Hepatic stellate cell (primary cell): ENCODE results near the gene PNPLA5.
A peak's percentile ranks its signal among the peaks of the same experiment; 100 is the strongest.
"Not testable (repeated sequence)": the region's sequence is repeated elsewhere in the genome, so short reads cannot be mapped to it uniquely, and the experiment has no call there.

Experiments used
- DNase-seq: peaks from one replicate; pipeline ENCODE4 v3.0.0; 2011; ENCODE audit warnings: low spot score

PNPLA5 gene

DNA sequence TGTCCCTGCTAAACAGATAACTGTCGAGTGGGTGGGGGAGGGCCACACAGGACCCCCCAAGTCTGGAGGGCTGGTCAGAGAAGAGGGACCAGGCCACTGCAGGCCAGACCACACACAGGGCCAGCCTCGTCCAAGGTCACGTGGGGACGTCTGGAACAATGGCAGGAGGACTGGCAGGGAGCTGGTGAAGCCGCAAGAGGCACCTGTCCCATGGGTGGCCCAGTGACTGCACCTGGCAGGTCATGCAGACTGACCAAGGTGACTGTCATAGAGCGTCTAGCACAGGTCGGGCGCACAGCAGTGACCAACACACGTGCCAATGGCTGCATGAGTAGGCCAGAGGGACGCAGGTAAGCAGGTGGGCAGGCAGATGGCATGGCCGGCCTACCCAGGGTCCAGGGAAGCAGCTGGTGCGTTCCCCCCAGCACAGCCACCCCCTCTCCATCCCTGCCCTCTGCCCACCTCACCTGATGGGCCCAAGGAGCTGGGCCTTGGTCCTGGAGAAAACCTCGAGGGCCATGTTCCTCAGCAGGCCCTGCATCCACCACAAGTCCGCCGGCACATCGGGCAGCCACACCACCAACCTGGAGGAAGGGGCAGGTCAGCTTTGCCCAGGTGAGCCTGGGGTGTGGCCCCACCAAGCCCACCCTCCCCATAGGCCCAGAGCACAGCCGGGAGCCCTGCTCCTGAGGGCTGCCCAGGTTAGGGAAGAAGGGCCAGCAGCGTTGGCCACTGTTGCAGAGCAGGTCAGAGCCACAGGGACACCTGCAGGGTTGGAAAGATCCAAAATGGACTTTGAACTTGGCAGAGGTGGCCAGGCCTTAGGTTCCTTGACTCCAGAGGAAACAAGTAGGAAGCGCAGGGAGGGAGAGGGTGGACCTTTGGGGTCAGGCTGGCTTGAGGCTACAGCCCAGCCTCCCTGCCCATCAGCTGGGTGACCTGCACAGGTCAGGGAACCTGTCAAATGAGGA, 10.4 kb downstream of the PNPLA5 start:
- DNase-seq, result no peak

DNA sequence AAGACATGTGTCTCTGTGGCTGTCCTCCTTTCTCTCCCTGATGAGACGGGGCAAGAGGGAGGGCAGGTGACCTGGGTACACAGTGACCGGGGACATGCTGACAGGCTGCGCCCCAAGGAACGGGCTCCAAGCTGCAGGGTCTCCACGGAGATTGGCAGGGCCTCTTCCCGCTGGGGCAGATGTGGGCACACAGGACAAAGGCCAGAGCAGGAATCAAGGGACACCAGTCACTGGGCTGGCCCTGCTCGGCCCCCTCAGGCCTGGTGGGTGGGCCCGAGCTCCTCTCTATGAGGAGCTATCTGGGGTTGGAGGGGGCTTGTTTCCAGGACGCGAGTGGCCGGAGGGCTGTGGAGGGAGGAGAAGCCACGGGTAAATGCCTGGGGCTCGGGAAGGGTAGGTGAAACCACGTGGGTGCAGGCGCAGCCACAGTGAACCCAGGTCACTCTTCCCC, 11.2 kb downstream of the PNPLA5 start:
- no peak for DNase-seq

DNA sequence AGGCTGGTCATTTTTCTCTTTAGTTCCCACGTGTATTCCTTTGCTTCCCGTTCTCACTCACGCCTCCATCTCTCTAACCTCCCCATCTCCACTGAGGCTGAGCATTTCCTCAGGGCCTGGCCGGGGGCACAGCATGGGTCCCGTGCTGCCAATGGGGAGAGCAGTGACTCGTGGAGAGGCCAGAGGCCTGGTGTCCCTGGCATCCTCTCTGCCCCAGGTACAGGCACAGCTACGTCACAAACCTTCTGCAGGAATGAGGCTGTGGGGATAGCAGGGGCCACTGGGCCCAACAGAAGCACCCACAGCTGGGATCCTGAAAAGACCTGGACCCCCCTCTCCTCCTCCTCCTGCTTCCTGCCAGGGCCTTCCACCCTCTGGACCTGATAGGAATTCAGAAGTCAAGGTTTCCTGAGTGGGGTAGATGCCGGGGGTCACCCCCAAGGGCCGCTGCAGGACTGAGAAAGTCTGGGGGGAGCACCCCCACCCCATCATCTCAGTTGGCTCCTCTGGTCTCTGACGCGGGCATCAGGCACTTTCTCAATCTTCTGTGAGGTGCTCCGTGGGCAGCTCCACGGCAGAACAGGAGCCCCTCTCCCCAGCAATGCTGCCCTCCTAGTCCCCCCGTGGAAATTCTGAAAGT, 11.8 kb downstream of the PNPLA5 start:
- DNase-seq, result no peak

DNA sequence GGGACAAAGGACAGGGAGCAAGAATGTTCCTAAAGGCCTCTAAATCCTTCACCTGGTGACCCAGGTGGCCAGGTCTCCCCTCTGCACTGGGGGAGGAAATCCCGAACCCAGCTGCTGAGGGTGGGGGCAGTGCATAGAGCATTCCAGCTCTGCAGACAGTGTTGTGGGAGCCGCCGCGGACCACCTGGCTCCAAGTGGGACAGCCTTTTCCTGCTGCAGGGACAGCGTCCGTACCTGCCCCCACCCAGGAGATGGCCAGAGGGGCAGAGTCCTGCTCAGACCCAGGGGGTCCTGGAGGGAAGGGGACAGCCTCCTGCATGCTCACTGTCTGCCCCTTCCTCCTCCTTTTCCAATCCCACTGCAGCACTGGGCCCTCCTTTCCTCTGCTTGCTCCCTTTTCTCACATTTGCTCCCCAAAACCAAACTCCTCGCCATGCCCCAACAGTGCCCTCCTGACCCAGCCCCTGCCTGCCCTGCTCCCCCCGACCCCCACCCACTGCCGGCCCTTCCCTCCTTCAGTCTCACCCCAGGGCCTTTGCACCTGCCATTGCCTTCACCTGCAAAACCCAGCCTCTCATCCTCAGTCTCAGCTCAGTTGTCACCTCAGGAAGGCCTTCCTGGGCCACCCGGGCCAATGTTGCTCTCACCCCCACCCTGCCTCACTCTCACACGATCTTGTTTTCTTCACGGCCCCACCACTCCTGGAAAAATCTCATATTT, 12.8 kb downstream of the PNPLA5 start:
- DNase-seq, result no peak

GRCh38 chr22:43878079-43878795, 13.6 kb downstream of the PNPLA5 start:
- no peak for DNase-seq

DNA sequence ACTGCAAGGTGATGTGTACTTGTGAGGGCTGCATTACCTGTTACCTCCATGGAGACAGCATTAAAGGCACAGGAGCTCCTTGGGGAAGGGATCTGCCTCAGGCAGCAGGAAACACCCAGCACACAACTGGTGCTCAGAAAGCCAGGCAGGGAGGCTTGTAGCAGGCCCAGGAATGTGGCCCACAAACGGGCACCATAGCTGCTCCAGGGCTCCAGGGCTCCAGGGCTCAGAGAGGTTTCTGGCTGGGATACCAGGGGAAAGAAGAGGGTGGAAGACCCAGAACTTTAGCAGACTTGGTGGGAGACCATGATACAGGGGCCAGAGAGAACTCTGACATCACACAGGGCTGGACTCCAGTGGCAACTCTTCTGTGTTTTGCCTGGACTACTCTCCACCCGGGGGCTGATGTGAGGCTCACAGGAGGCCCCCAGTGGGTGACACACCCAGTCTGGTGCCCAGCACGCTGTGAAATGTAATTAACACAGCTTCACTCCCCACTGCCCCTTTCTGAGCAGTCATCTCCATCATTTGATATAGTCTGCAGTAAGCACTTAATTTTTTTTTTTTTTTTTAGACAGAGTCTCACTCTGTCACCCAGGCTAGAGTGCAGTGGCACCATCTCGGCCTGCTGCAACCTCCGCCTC, 14.8 kb downstream of the PNPLA5 start:
- DNase-seq, result no peak

DNA sequence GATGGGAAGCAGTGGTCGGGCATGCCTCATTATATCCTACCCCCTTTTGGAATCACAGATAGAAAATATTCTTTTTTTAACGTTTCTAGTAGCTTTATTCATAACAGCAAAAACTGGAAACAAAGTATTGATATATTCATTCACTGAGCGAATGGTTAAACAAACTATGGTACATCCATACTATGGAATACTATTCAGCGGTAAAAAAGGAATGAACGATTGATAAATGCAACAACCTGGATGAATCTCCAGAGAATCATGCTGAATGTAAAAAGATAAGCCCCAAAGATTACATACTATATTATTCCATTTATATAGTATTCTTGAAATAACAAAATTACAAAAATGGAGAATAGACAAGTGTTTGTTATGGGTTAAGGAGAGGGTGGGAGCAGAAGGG, 22.0 kb downstream of the PNPLA5 start:
- DNase-seq, result no peak

DNA sequence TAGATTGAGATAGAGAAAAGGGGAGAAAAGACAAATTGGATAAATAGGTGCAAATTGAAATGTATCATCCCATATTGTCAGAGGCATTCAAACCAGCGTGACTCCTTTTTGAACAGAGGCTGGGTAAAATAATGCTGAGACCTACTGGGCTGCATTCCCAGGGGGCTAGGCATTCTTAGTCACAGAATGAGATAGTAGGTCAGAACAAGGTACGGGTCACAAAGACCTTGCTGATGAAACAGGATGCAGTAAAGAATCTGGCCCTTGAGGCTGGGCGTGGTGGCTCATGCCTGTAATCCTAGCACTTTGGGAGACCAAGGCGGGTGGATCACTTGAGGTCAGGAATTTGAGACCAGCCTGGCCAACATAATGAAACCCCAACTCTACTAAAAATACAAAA, 22.8 kb downstream of the PNPLA5 start:
- not testable (repeated sequence) for DNase-seq

GRCh38 chr22:43867839-43868635, 23.8 kb downstream of the PNPLA5 start:
- DNase-seq, result peak; percentile 61

- no peak for DNase-seq
These were observed 29.0 kb downstream of the PNPLA5 start for GRCh38 chr22:43862882-43863202.

GRCh38 chr22:43862074-43862881, 29.5 kb downstream of the PNPLA5 start, which contains the start of gene SULT4A1:
SULT4A1 (minus strand) TSS chr22:43862513; CDS start chr22:43862382, 131 bp downstream.
- DNase-seq, result no peak

GRCh38 chr22:43861529-43861928, 30.3 kb downstream of the PNPLA5 start:
- DNase-seq, result no peak

GRCh38 chr22:43860831-43861230, 31.0 kb downstream of the PNPLA5 start:
- DNase-seq, result no peak

- no peak for DNase-seq
These were observed 31.7 kb downstream of the PNPLA5 start for GRCh38 chr22:43860126-43860525.

GRCh38 chr22:43859621-43860020, 32.2 kb downstream of the PNPLA5 start:
- DNase-seq, result no peak

GRCh38 chr22:43859176-43859575, 32.6 kb downstream of the PNPLA5 start:
- DNase-seq, result no peak

GRCh38 chr22:43858156-43858895, 33.5 kb downstream of the PNPLA5 start:
- no peak for DNase-seq

- DNase-seq, result no peak
These were observed 34.4 kb downstream of the PNPLA5 start for GRCh38 chr22:43857367-43857766.

GRCh38 chr22:43855431-43855830, 36.4 kb downstream of the PNPLA5 start:
- DNase-seq, result no peak
